CD4-positive, alpha-beta T cell treated with Interleukin-15 for 4 hours (primary cell): ENCODE measurements around the gene HES1.
"Not testable (repeated sequence)": the region's sequence is repeated elsewhere in the genome, so short reads cannot be mapped to it uniquely, and the experiment has no call there.

Experiments
- DNase-seq: peaks from one replicate; pipeline ENCODE4 v3.0.0-alpha.2; 2020; ENCODE audit warnings: low spot score

The HES1 gene

GRCh38 chr3:194128202-194128918, 7.6 kb upstream of the HES1 start:
- no peak for DNase-seq

- not testable (repeated sequence) for DNase-seq
Measured at GRCh38 chr3:194128919-194129295, 7.0 kb upstream of the HES1 start.

GRCh38 chr3:194129581-194130133, 6.3 kb upstream of the HES1 start:
- no peak for DNase-seq

GRCh38 chr3:194130188-194130587, 5.8 kb upstream of the HES1 start:
- no peak for DNase-seq

GRCh38 chr3:194130807-194131589, 5.0 kb upstream of the HES1 start:
- no peak for DNase-seq

GRCh38 chr3:194132465-194133286, 3.3 kb upstream of the HES1 start:
- no peak for DNase-seq

GRCh38 chr3:194133661-194134230, 2.2 kb upstream of the HES1 start:
- DNase-seq, result no peak

- peak; percentile 10 for DNase-seq
Measured at GRCh38 chr3:194134231-194134756, 1.7 kb upstream of the HES1 start.

GRCh38 chr3:194134757-194135515, 1.0 kb upstream of the HES1 start:
- peak; percentile 69 for DNase-seq

- DNase-seq, result no peak
Measured at GRCh38 chr3:194135516-194135805, 487 bp upstream of the HES1 start.

- DNase-seq, result no peak
Measured at GRCh38 chr3:194136519-194137007, 615 bp downstream of the HES1 start.

GRCh38 chr3:194137008-194137505, 1.1 kb downstream of the HES1 start:
- DNase-seq, result no peak

- peak; percentile 10 for DNase-seq
Measured at GRCh38 chr3:194137506-194138474, 1.8 kb downstream of the HES1 start.

- no peak for DNase-seq
Measured at GRCh38 chr3:194138732-194139070, 2.8 kb downstream of the HES1 start.

GRCh38 chr3:194139071-194139813, 3.3 kb downstream of the HES1 start:
- DNase-seq, result no peak

GRCh38 chr3:194139814-194140391, 4.0 kb downstream of the HES1 start:
- no peak for DNase-seq

- no peak for DNase-seq
Measured at GRCh38 chr3:194140520-194141414, 4.8 kb downstream of the HES1 start.
